ENCODE results near the gene NDUFAF5.

DNA sequence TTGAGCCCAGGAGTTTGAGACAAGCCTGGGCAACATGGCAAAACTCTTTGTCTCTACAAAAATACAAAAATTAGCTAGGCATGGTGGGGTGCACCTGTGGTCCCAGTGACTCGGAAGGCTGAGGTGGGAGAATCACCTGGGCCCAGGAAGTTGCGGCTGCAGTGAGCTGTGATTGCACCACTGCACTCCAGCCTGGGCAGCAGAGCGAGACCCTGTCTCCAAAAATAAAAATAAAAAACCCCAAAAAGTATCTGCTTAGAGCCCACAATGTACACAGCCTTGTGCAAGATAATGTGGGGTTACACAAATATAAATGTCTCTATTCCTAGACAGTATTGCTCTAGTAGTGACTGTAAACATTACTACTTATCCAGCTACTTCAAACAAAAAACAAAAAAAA, 6.0 kb upstream of the NDUFAF5 start:
- TF ChIP-seq, protein P1, sequence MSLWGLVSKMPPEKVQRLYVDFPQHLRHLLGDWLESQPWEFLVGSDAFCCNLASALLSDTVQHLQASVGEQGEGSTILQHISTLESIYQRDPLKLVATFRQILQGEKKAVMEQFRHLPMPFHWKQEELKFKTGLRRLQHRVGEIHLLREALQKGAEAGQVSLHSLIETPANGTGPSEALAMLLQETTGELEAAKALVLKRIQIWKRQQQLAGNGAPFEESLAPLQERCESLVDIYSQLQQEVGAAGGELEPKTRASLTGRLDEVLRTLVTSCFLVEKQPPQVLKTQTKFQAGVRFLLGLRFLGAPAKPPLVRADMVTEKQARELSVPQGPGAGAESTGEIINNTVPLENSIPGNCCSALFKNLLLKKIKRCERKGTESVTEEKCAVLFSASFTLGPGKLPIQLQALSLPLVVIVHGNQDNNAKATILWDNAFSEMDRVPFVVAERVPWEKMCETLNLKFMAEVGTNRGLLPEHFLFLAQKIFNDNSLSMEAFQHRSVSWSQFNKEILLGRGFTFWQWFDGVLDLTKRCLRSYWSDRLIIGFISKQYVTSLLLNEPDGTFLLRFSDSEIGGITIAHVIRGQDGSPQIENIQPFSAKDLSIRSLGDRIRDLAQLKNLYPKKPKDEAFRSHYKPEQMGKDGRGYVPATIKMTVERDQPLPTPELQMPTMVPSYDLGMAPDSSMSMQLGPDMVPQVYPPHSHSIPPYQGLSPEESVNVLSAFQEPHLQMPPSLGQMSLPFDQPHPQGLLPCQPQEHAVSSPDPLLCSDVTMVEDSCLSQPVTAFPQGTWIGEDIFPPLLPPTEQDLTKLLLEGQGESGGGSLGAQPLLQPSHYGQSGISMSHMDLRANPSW (CRISPR knock-in tag; conservative IDR thresholded peaks at IDR 0.05; ENCODE audit: low read depth) = no peak
- no peak for TF ChIP-seq CTCF (IDR thresholded peaks at IDR 0.05)
- TF ChIP-seq PRDM15 (CRISPR knock-in tag; IDR thresholded peaks at IDR 0.05) = no peak
- no peak for TF ChIP-seq SP1 (CRISPR knock-in tag; conservative IDR thresholded peaks at IDR 0.05)
- TF ChIP-seq NR3C1 (CRISPR knock-in tag; conservative IDR thresholded peaks at IDR 0.05; ENCODE audit: low read depth) = no peak
- TF ChIP-seq, protein P2, sequence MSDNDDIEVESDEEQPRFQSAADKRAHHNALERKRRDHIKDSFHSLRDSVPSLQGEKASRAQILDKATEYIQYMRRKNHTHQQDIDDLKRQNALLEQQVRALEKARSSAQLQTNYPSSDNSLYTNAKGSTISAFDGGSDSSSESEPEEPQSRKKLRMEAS (CRISPR knock-in tag; IDR thresholded peaks at IDR 0.05) = no peak
- TF ChIP-seq, protein P3, sequence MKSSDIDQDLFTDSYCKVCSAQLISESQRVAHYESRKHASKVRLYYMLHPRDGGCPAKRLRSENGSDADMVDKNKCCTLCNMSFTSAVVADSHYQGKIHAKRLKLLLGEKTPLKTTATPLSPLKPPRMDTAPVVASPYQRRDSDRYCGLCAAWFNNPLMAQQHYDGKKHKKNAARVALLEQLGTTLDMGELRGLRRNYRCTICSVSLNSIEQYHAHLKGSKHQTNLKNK (CRISPR knock-in tag; IDR thresholded peaks at IDR 0.05) = no peak
- TF ChIP-seq ATF1 (CRISPR knock-in tag; IDR thresholded peaks at IDR 0.05) = no peak
- no peak for TF ChIP-seq CBFB (CRISPR knock-in tag; IDR thresholded peaks at IDR 0.05; ENCODE audit: low read depth)
- no peak for TF ChIP-seq ESRRA (CRISPR knock-in tag; IDR thresholded peaks at IDR 0.05; ENCODE audit: borderline replicate concordance)
- no peak for TF ChIP-seq SMAD4 (CRISPR knock-in tag; IDR thresholded peaks at IDR 0.05)
- no peak for TF ChIP-seq HMGA2 (CRISPR knock-in tag; IDR thresholded peaks at IDR 0.05)
